GM23338 (cell line): ENCODE measurements around the gene RRP8. TPM values are rescaled to one million over a fixed set of nuclear protein-coding genes. Genes with fewer than 3 reads are reported as not detected.

Source experiments
- ATAC-seq: fragments of 200-7000 bp; cut with Tn5 transposase; 3 replicates; pipeline ENCODE4 v1.9.1; 2020
- DNase-seq: peaks from one replicate; pipeline ENCODE4 v3.0.0-alpha.2; 2015; ENCODE audit warnings: low spot score
- H2AFZ ChIP-seq: fragments of 200-600 bp; sonication (generic); 2 replicates; pipeline ENCODE4 v1.8.0; 2016; ENCODE audit warnings: antibody characterized with exemption, mild to moderate bottlenecking, moderate library complexity
- H3F3A ChIP-seq: fragments of 200-600 bp; sonication (generic); replicated peaks from 2 replicates; pipeline ENCODE4 v1.8.0; 2017; ENCODE audit warnings: antibody characterized with exemption, mixed run types, low read depth
- H3K27ac ChIP-seq: fragments of 200-600 bp; sonication (generic); 2 replicates; pipeline ENCODE4 v1.6.1; 2016; ENCODE audit warnings: low read depth
- H3K27me3 ChIP-seq: fragments of 200-600 bp; sonication (generic); 2 replicates; pipeline ENCODE4 v1.8.0; 2016; ENCODE audit warnings: mild to moderate bottlenecking, mixed run types, moderate library complexity; ENCODE audit not compliant: insufficient read depth
- H3K36me3 ChIP-seq: fragments of 200-600 bp; sonication (generic); 2 replicates; pipeline ENCODE4 v1.8.0; 2016; ENCODE audit warnings: mild to moderate bottlenecking; ENCODE audit not compliant: insufficient read depth
- H3K4me1 ChIP-seq: fragments of 200-600 bp; sonication (generic); 2 replicates; pipeline ENCODE4 v1.8.0; 2016; ENCODE audit warnings: mild to moderate bottlenecking, moderate library complexity; ENCODE audit not compliant: insufficient read depth
- H3K4me2 ChIP-seq: fragments of 200-600 bp; sonication (generic); 2 replicates; pipeline ENCODE4 v1.7.1; 2017; ENCODE audit warnings: mixed run types
- H3K4me3 ChIP-seq: fragments of 200-600 bp; sonication (generic); 2 replicates; pipeline ENCODE4 v1.6.1; 2016; ENCODE audit warnings: mixed run types
- H3K79me2 ChIP-seq: fragments of 200-600 bp; sonication (generic); replicated peaks from 2 replicates; pipeline ENCODE4 v1.8.0; 2017; ENCODE audit warnings: mild to moderate bottlenecking; ENCODE audit not compliant: insufficient read depth
- H3K9me2 ChIP-seq: fragments of 200-600 bp; sonication (generic); 2 replicates; pipeline ENCODE4 v1.8.0; 2017; ENCODE audit not compliant: insufficient read depth
- H4K20me1 ChIP-seq: fragments of 200-600 bp; sonication (generic); replicated peaks from 2 replicates; pipeline ENCODE4 v1.8.0; 2017; ENCODE audit warnings: mild to moderate bottlenecking; ENCODE audit not compliant: insufficient read depth
- H3K27ac Mint-ChIP-seq: 2 replicates; pipeline ENCODE4 v1.8.0; 2020; ENCODE audit warnings: inconsistent platforms, mild to moderate bottlenecking, moderate library complexity, mixed read lengths
- H3K27me3 Mint-ChIP-seq: 3 replicates; pipeline ENCODE4 v1.8.0; 2022; ENCODE audit warnings: low read depth, mild to moderate bottlenecking, moderate library complexity, mixed read lengths, inconsistent platforms; ENCODE audit not compliant: insufficient read depth, poor library complexity
- H3K36me3 Mint-ChIP-seq: 3 replicates; pipeline ENCODE4 v1.8.0; 2021; ENCODE audit warnings: low read depth, mild to moderate bottlenecking, inconsistent platforms, moderate library complexity, mixed read lengths
- H3K4me1 Mint-ChIP-seq: 3 replicates; pipeline ENCODE4 v1.8.0; 2020; ENCODE audit warnings: mild to moderate bottlenecking, inconsistent platforms, mixed read lengths
- H3K4me3 Mint-ChIP-seq: 3 replicates; pipeline ENCODE4 v1.8.0; 2021; ENCODE audit warnings: moderate library complexity, mild to moderate bottlenecking, inconsistent platforms, mixed read lengths
- H3K9me3 Mint-ChIP-seq: 3 replicates; pipeline ENCODE4 v1.8.0; 2020; ENCODE audit warnings: moderate library complexity, mild to moderate bottlenecking, inconsistent platforms, mixed read lengths
- CREB1 ChIP-seq: fragments of 250-450 bp; sonication (Bioruptor Pico); IDR thresholded peaks from 2 replicates; pipeline ENCODE4 v1.5.0; 2020; ENCODE audit warnings: low read depth, mild to moderate bottlenecking, moderate library complexity
- CTCF ChIP-seq, 2 experiments: fragments of 200-600 bp in 1 of 2; sonication (generic) in 1 of 2; conservative IDR thresholded peaks; 2 replicates each; pipeline versions ENCODE4 v1.5.1 to v1.6.1; 2016 to 2017; ENCODE audit warnings: antibody characterized with exemption in 2 of 2, low read depth in 2 of 2, mild to moderate bottlenecking in 2 of 2, moderate library complexity in 1 of 2
- ETS1 ChIP-seq: IDR thresholded peaks from 2 replicates; pipeline ENCODE4 v1.6.1; 2016; ENCODE audit warnings: antibody characterized with exemption
- EZH2 ChIP-seq: fragments of 200-600 bp; sonication (generic); IDR thresholded peaks from one replicate; pipeline ENCODE4 v1.8.0; 2017; ENCODE audit warnings: antibody characterized with exemption, mild to moderate bottlenecking, low read depth; ENCODE audit not compliant: unreplicated experiment
- POLR2AphosphoS5 ChIP-seq: IDR thresholded peaks from 2 replicates; pipeline ENCODE4 v1.6.1; 2016; ENCODE audit warnings: antibody characterized with exemption, low read depth
- REST ChIP-seq: IDR thresholded peaks from one replicate; pipeline ENCODE4 v1.6.1; 2018; ENCODE audit warnings: antibody characterized with exemption; ENCODE audit not compliant: unreplicated experiment
- STAT1 ChIP-seq: IDR thresholded peaks from one replicate; pipeline ENCODE4 v1.6.1; 2016; ENCODE audit warnings: antibody characterized with exemption; ENCODE audit not compliant: unreplicated experiment
- ZNF114 ChIP-seq: fragments of 250-450 bp; sonication (Bioruptor Pico); IDR thresholded peaks from 2 replicates; pipeline ENCODE4 v1.5.0; 2020; ENCODE audit warnings: mild to moderate bottlenecking, moderate library complexity
- ZNF331 ChIP-seq: fragments of 250-450 bp; sonication (Bioruptor Pico); IDR thresholded peaks from 2 replicates; pipeline ENCODE4 v1.5.0; 2020; ENCODE audit warnings: low read depth, mild to moderate bottlenecking, moderate library complexity
- ZNF462 ChIP-seq: fragments of 250-450 bp; sonication (Bioruptor Pico); IDR thresholded peaks from 2 replicates; pipeline ENCODE4 v1.5.0; 2020; ENCODE audit warnings: mild to moderate bottlenecking, moderate library complexity
- polyA plus RNA-seq: library from polyadenylated mRNA; unstranded; fragments of >200 nt; fragmentation: Nextera tagmentation; extraction: Ambion mirVana; gene quantifications from 2 replicates; pipeline ENCODE4 v1.2.1, GENCODE V29; 2016
- total RNA-seq: library from RNA; depleted of rRNA; stranded (reverse); fragments of >200 nt; shearing (Covaris generic); gene quantifications from 2 replicates; pipeline ENCODE4 v1.2.3, GENCODE V29; 2014

The RRP8 gene
- total and polyA plus RNA-seq, 2 experiments from 2014 or later, result 7.4 to 13.7 TPM

- no peak for TF ChIP-seq ETS1
These were observed 47.6 kb upstream of the RRP8 start (continued) for GRCh38 chr11:6650980-6651379.

- Histone ChIP-seq H3K27me3 (peaks cover 39% of the 10 kb centered on the region), H3K9me2 (no peaks in the 10 kb centered on the region), H3K4me1 (peaks cover 13% of the 10 kb centered on the region; the same call in 1 of the 2 replicates), H3F3A (no peaks in the 10 kb centered on the region), H3K4me3 (no peak overlapping the region), H3K27ac (no peak overlapping the region), H3K79me2 (no peaks in the 10 kb centered on the region), H4K20me1 (no peaks in the 10 kb centered on the region; the same call in 1 of the 2 replicates), H2AFZ (no peak overlapping the region), H3K4me2 (no peak overlapping the region), H3K36me3 (no peaks in the 10 kb centered on the region)
- H3K36me3 Mint-ChIP-seq, result no peaks in the 10 kb centered on the region
- DNase-seq (no peak), ATAC-seq (no peak)
- H3K4me1 Mint-ChIP-seq, result no peaks in the 10 kb centered on the region
- TF ChIP-seq CTCF (conservative IDR thresholded peaks at IDR 0.05; ENCODE audit: low read depth in 2 of 2), result no peak
- no peak for TF ChIP-seq POLR2AphosphoS5
- no peak for TF ChIP-seq ETS1
- TF ChIP-seq CREB1 (CRISPR knock-in tag), result no peak
- no peak for TF ChIP-seq ZNF462 (CRISPR knock-in tag)
- no peak for TF ChIP-seq ZNF331 (CRISPR knock-in tag)
- TF ChIP-seq ZNF114, result no peak
- no peak for TF ChIP-seq STAT1
- no peak for TF ChIP-seq REST
- TF ChIP-seq EZH2, result no peak
- H3K27ac Mint-ChIP-seq, result no peak overlapping the region
- no peaks in the 10 kb centered on the region for H3K9me3 Mint-ChIP-seq
- H3K27me3 Mint-ChIP-seq, result no peaks in the 10 kb centered on the region
- H3K4me3 Mint-ChIP-seq, result no peak overlapping the region
These were observed 46.7 kb upstream of the RRP8 start for GRCh38 chr11:6650104-6650503.
